ENCODE results near the gene RNGTT. TPM values are rescaled to one million over a fixed set of nuclear protein-coding genes. Genes with fewer than 3 reads are reported as not detected.

Gene RNGTT
- total and polyA plus RNA-seq, 10 of the 15 experiments (the other 5 are each of a cell fraction or from before 2014, with no cell fraction given) = 7.7 to 30.4 (median 22.2) TPM

GRCh38 chr6:88709819-88710246, 253.6 kb downstream of the RNGTT start:
- Histone ChIP-seq H3K27ac (ENCODE audit: control insufficient read depth, insufficient read depth) (no peak overlapping the region), H3K4me3 (no peak overlapping the region), H3K79me2 (ENCODE audit: control insufficient read depth, insufficient read depth, low read length) (no peaks in the 10 kb centered on the region), H4K20me1 (ENCODE audit: control insufficient read depth, insufficient read depth) (no peaks in the 10 kb centered on the region), H3K36me3 (ENCODE audit: control insufficient read depth in 2 of 2, insufficient read depth in 2 of 2, low read length in 1 of 2) (peaks cover 0 to 3% of the 10 kb centered on the region in 2 experiments; a peak in 2 of 4 replicates), H3K9ac (ENCODE audit: control insufficient read depth, insufficient read depth, low read length) (no peak overlapping the region), H3K4me2 (ENCODE audit: control insufficient read depth, insufficient read depth) (no peak overlapping the region), H3K4me1 (ENCODE audit: control insufficient read depth, insufficient read depth, low read length) (peaks cover 21% of the 10 kb centered on the region; the same call in 1 of the 2 replicates), H3K9me3 (replicated peaks; ENCODE audit: control insufficient read depth, insufficient read depth, low read length) (peaks cover 9% of the 10 kb centered on the region; the same call in 2 of the 3 replicates), H3K27me3 (replicated peaks in 1 of 2; ENCODE audit: control insufficient read depth in 2 of 2, insufficient read depth in 2 of 2, low read length in 1 of 2) (no peaks in the 10 kb centered on the region), H2AFZ (ENCODE audit: control insufficient read depth, low read depth, low read length) (no peak overlapping the region)
- ChIA-PET SMC1A (ENCODE audit: uncharacterized antibody, unreplicated experiment) (interaction anchor here (0.7 to 3.5 kb wide), 9 partner anchors 9 to 342 kb away, joined by 3 to 14 read pairs (median 3); no protein-coding TSS in a partner anchor), POLR2A (interaction anchor here (0.6 to 1.2 kb wide), 2 partner anchors 21 to 1010 kb away, joined by 3 read pairs; no protein-coding TSS in a partner anchor), CTCF (interaction anchor here (1.0 to 1.3 kb wide), 2 partner anchors 11 to 54 kb away, joined by 3 to 4 read pairs; no protein-coding TSS in a partner anchor), RAD21 (ENCODE audit: unreplicated experiment) (interaction anchor here (1.0 to 4.6 kb wide), 3 partner anchors 52 to 68 kb away, joined by 3 to 14 read pairs (median 5); no protein-coding TSS in a partner anchor)
- no peak for FAIRE-seq
- no peak for DNase-seq (ENCODE audit: low read depth, low spot score)
- TF ChIP-seq ESRRA (IDR thresholded peaks at IDR 0.05; ENCODE audit: low read length) (no peak), CHD1 (IDR thresholded peaks at IDR 0.05; ENCODE audit: low read depth, low read length) (no peak), MYB (IDR thresholded peaks at IDR 0.05; ENCODE audit: borderline replicate concordance, low read depth, low read length) (no peak), LARP7 (IDR thresholded peaks at IDR 0.05) (no peak), RCOR1 (conservative IDR thresholded peaks at IDR 0.05; ENCODE audit: low read depth, low read length) (no peak), NR2F1 (conservative IDR thresholded peaks at IDR 0.05) (no peak), BMI1 (IDR thresholded peaks at IDR 0.05; ENCODE audit: borderline replicate concordance) (no peak), BACH1 (IDR thresholded peaks at IDR 0.05; ENCODE audit: borderline replicate concordance) (no peak), ZNF592 (IDR thresholded peaks at IDR 0.05) (no peak), CEBPB (IDR thresholded peaks at IDR 0.05; ENCODE audit: borderline replicate concordance in 1 of 2, low read depth in 2 of 2, low read length in 2 of 2) (no peak), SP1 (IDR thresholded peaks at IDR 0.05; ENCODE audit: low read depth, low read length) (no peak), CHD4 (IDR thresholded peaks at IDR 0.05) (no peak), RELA (IDR thresholded peaks at IDR 0.05; ENCODE audit: borderline replicate concordance, partially characterized antibody) (no peak), SPI1 (IDR thresholded peaks at IDR 0.05; ENCODE audit: borderline replicate concordance, insufficient read depth, low read depth, low read length) (no peak), SREBF1 (IDR thresholded peaks at IDR 0.05; ENCODE audit: low read length) (no peak)
- TF ChIP-seq, protein P1, sequence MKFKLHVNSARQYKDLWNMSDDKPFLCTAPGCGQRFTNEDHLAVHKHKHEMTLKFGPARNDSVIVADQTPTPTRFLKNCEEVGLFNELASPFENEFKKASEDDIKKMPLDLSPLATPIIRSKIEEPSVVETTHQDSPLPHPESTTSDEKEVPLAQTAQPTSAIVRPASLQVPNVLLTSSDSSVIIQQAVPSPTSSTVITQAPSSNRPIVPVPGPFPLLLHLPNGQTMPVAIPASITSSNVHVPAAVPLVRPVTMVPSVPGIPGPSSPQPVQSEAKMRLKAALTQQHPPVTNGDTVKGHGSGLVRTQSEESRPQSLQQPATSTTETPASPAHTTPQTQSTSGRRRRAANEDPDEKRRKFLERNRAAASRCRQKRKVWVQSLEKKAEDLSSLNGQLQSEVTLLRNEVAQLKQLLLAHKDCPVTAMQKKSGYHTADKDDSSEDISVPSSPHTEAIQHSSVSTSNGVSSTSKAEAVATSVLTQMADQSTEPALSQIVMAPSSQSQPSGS (IDR thresholded peaks at IDR 0.05; ENCODE audit: low read length) = no peak
- TF ChIP-seq, protein P2, sequence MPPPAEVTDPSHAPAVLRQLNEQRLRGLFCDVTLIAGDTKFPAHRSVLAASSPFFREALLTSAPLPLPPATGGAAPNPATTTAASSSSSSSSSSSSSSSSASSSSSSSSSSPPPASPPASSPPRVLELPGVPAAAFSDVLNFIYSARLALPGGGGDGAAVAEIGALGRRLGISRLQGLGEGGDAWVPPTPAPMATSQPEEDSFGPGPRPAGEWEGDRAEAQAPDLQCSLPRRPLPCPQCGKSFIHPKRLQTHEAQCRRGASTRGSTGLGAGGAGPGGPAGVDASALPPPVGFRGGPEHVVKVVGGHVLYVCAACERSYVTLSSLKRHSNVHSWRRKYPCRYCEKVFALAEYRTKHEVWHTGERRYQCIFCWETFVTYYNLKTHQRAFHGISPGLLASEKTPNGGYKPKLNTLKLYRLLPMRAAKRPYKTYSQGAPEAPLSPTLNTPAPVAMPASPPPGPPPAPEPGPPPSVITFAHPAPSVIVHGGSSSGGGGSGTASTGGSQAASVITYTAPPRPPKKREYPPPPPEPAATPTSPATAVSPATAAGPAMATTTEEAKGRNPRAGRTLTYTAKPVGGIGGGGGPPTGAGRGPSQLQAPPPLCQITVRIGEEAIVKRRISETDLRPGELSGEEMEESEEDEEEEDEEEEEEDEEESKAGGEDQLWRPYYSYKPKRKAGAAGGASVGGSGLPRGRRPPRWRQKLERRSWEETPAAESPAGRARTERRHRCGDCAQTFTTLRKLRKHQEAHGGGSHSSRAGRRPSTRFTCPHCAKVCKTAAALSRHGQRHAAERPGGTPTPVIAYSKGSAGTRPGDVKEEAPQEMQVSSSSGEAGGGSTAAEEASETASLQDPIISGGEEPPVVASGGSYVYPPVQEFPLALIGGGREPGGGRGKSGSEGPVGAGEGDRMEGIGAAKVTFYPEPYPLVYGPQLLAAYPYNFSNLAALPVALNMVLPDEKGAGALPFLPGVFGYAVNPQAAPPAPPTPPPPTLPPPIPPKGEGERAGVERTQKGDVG (CRISPR knock-in tag; IDR thresholded peaks at IDR 0.05) = no peak
- no peak for ATAC-seq
- in situ Hi-C loops (cut with MboI) (no loop called here), intact Hi-C loops (cut with micrococcal nuclease; ENCODE audit: unreplicated experiment) (loop anchor here (5.0 kb wide), 1 partner anchor 213 kb away; no protein-coding TSS in a partner anchor)
- BruUV-seq (replicated peaks) = no TSS peak
- WGBS (ENCODE audit: insufficient coverage, insufficient replicate concordance, low lambda C conversion rate, missing lambda C conversion rate) = 93% methylated on average over 1 of the region's 1 CpG
